Right renal cortex interstitium (tissue), 3 donors: ENCODE measurements around the gene CPT1A. TPM values are rescaled to one million over a fixed set of nuclear protein-coding genes. Genes with fewer than 3 reads are reported as not detected.

Experiments
- DNase-seq, 3 donors: peaks; one replicate each; pipeline ENCODE4 v3.0.0-alpha.2; 2013; ENCODE audit warnings: low read depth in 3 of 3, low spot score in 2 of 3
- polyA plus RNA-seq, 3 donors: library from polyadenylated mRNA; unstranded; fragments of 120-200 nt; gene quantifications; one replicate each; pipeline ENCODE4 v1.2.1, GENCODE V29; 2013; ENCODE audit not compliant: insufficient read length in 3 of 3

CPT1A gene
- polyA plus RNA-seq, 3 donors: 34.9 to 39.6 (median 35.0) TPM

- no peak for DNase-seq
These were observed 126.1 kb downstream of the CPT1A start for GRCh38 chr11:68715456-68716122.

GRCh38 chr11:68714060-68714856, 127.5 kb downstream of the CPT1A start:
- DNase-seq: peak in 2 of 3 donors; percentile 10 to 41

DNA sequence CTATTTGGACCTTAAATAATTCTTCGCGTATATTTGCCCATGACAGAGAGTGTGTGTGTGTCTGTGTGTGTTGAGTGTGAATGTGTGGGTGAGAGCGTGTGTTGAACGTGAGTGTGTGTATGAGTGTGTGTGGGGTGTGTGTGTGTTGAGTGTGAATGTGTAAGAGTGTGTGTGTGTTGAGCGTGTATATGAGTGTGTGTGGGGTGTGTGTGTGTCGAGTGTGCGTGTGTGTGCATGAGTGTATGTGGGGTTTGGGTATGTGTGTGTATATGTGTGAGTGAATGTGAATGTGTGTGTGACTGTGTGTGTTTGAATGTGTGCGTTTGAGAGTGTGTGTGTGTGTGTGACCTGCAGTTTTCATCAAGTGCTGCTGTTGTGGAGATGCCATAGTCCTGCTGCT, 130.6 kb downstream of the CPT1A start:
- no peak for DNase-seq

GRCh38 chr11:68710409-68710808, 131.3 kb downstream of the CPT1A start:
- no peak for DNase-seq

GRCh38 chr11:68709062-68709461, 132.7 kb downstream of the CPT1A start:
- no peak for DNase-seq

DNA sequence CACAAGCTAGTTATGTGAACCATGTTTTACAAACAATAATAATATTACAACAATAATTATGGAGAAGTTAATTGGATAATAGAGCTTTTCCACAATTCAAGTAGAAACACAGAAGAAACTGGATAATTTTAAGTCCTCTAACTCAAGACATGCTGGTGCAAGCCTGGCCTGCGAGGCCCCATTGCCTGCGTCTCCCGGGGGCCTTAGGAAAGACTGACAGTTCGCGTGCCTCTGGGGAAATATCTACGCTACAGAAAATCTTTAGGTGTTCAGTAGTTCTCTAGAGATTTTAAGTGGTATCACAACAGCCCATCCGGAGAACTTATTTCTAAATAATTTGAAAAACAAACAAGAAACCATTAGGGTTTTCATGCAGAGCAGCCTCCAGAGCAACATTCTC, 134.2 kb downstream of the CPT1A start:
- no peak for DNase-seq

GRCh38 chr11:68704887-68705286, 136.8 kb downstream of the CPT1A start:
- DNase-seq: no peak

Other genes with a start within 250 kb of the CPT1A start
- gene GAL, start 157.4 kb downstream of the CPT1A start, polyA plus RNA-seq: under 1 TPM in 1 of 3 donors, not detected in 2; 0.16 TPM
- 10 to 100 TPM; 16.3 to 18.6 (median 18.1) TPM for gene TESMIN, start 90.4 kb downstream of the CPT1A start, polyA plus RNA-seq
- 10 to 100 TPM; 60.9 to 81.6 (median 69.6) TPM for gene MRPL21, start 61.9 kb upstream of the CPT1A start, polyA plus RNA-seq
- 10 to 100 TPM; 12.3 to 15.7 (median 12.4) TPM for gene IGHMBP2, start 62.0 kb upstream of the CPT1A start, polyA plus RNA-seq
- not detected for gene MRGPRD, start 139.1 kb upstream of the CPT1A start, polyA plus RNA-seq
- gene MRGPRF, start 171.3 kb upstream of the CPT1A start, polyA plus RNA-seq: 10 to 100 TPM; 20.9 to 24.6 (median 22.7) TPM
- 10 to 100 TPM; 12.1 to 14.2 (median 13.6) TPM for gene TPCN2, start 207.0 kb upstream of the CPT1A start, polyA plus RNA-seq